HG03045 (cell line): ENCODE measurements around the gene HLA-DQA1.
"Not testable (repeated sequence)": the region's sequence is repeated elsewhere in the genome, so short reads cannot be mapped to it uniquely, and the experiment has no call there.

Experiments
- ATAC-seq: cut with Tn5 transposase; IDR thresholded peaks from one replicate; pipeline ENCODE4 v1.9.1; 2021; ENCODE audit warnings: mild to moderate bottlenecking, moderate library complexity; ENCODE audit not compliant: unreplicated experiment

Gene HLA-DQA1

DNA sequence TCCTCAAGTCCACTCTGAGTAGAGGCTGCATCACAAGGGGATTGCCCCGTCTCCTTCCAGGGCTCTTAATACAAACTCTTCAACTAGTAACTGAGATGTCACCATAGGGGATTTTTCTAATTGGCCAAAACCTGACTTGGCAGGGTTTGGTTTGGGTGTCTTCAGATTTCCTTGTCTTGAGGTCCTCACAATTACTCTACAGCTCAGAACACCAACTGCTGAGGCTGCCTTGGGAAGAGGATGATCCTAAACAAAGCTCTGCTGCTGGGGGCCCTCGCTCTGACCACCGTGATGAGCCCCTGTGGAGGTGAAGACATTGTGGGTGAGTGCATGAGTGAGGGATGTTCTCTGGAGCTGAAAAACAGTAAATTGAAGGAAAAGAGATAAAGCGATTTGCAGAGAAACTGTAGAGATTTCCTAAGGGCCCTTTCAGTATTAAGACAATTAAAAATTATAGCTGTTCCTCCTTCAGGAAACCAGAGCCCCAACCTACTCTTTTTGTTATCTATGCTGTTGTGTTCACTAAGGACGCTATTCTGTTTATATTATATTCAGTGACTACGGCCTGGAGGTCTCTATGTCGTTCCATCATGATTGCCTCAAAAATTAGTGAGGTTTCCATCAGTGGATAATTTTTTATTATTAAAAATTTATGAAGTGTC is at the start of gene HLA-DQA1:
TSS of gene HLA-DQA1 (plus strand) at position 188 of the 662 bp plus-strand sequence. CDS start at position 241, 53 bp downstream.
- ATAC-seq: peak; percentile 48

DNA sequence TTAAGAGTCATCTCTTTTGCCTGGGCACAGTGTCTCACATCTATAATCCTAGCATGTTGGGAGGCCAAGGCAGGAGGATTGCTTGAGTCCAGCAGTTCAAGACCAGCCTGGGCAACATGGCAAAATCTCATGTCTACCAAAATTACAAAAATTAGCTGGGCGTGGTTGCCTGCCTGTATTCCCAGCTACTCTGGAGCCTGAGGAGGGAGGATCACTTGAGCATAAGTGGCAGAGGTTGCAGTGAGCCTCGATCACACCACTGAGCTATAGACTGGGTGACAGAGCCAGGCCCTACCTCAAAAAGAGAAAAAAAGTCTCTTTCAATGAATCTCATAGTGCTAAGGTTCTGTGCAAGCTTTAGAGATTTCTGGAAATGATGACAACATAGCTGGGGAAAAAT is 49.0 kb upstream of the HLA-DQA1 start:
- no peak for ATAC-seq

DNA sequence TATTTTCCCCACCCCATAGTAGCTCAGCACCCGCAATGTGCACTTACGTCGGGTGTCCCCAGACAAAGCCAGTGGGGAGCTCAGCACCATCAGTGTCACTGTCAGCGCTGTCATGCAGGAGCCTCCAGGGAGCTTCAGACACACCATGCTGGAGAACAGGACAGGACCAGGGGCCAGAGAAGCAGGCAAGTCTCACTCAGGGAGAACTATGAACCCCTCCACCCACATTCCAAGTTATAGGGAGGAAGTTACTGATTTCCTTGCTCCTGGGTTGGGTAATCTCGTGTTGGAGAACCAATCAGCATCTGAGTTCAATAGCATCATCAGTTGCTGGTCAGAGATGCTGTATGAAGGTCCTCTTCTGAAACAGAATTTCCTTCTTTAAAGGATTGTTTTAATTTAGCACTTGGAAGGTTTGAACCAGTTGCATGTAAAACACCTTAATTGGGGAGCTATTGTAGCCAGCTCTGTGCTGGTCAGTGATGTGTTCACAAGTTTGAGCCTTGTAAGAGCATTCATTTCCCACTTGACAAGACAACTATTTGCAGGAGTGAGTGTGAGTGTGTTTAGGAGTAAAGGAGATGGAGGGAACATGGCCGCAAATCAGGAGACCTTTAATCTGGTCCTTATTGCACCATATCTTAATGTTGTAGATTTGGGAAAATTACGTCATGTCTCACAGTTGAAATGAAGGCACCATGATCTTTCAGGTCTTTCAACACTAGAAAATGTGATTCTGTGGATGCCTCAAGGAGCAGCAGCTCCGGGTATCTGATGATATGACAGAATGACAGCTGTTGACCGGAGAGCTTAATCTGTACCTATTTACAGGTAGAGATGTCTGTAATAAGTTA is 47.4 kb upstream of the HLA-DQA1 start, which contains the start of gene HLA-DRB1:
TSS of gene HLA-DRB1 (minus strand) at position 253 of the 854 bp plus-strand sequence. CDS start at position 147, 106 bp downstream.
- peak; percentile 97 for ATAC-seq

DNA sequence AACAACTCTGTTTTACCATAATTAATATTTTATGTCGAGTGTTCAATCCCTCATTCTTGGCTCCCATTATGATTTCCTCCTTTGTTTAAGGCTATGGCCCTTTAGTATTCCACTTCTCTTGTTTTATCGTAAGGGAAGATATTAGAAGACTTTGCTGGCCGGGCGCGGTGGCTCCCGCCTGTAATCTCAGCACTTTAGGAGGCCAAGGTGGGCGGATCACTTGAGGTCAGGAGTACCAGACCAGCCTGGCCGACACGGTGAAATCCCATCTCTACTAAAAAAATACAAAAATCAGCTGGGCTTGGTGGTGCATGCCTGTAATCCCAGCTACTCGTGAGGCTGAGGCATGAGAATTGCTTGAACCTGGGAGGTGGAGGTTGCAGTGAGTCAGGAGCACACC is 46.5 kb upstream of the HLA-DQA1 start:
- not testable (repeated sequence) for ATAC-seq

DNA sequence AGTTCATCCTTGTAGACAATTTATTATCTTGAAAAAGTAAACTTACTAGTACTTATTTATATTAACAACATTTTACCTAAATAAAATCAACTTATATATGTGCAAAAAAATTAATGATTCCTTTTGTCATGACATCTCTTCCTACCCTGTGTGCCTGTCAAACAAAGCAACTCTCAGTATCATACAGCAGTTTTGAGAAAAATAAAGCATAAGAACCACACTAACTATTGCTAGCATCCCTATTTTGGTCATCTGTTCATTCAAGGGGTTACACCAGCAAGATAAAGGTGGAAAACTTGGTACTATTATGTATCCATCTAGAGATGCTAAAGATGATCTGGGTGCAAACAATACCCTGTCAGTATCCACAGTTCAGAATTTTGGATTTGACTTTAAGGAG is 40.2 kb upstream of the HLA-DQA1 start:
- ATAC-seq: no peak

DNA sequence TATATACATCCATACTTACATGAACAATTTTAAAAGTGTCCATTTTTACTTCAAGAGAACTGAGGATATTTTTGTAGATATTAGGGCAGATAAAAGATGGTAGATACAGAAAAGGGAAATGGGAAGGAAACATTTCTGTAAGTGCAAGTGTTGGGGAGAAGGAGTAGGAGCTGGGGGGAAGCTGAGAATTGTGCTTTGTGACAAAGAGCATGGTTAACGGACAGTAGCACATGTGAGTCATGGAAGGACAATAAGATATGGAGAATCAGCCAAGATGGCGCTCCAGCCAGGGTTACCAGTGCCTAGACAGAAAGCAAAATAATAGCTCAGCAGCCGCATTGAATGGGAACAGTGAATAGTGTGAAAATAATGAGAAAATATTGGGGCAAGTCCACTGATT is 34.8 kb upstream of the HLA-DQA1 start:
- ATAC-seq: no peak

DNA sequence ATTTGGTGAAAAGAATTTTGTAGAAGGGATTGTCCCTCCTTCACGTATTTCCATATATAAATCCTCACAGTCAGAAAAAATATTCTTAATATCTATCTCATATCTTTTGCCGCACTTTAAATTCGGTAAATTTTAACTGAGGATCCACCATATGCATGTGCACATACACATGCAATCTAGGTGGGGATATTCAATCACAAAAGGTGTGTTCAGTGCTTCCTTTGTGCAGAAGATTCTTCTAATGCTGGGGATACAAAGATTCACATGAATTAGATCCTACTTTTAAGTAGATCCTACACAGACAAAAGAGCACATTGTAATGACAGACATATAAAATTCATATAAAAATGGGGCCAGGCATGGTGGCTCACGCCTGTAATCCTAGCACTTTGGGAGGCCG is 34.0 kb upstream of the HLA-DQA1 start:
- ATAC-seq: no peak

DNA sequence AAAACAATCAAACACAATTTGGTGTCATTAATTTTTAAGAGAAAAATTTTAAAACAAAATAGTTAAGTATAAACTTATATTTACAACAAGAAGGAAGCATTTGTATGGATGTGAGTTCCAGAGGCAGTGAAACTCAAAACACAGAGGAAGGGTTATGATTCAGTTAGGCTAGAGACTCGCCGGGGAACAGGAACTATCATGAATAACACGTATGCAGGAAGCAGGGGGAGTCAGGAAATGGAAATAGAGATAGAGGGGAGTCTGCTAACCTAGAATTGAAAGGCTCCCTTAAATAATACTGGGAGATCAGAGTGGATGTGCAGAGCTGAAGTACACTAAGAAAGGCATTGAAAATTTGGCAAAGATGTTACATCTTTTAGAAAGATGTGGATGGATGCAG is 33.3 kb upstream of the HLA-DQA1 start:
- ATAC-seq: no peak

DNA sequence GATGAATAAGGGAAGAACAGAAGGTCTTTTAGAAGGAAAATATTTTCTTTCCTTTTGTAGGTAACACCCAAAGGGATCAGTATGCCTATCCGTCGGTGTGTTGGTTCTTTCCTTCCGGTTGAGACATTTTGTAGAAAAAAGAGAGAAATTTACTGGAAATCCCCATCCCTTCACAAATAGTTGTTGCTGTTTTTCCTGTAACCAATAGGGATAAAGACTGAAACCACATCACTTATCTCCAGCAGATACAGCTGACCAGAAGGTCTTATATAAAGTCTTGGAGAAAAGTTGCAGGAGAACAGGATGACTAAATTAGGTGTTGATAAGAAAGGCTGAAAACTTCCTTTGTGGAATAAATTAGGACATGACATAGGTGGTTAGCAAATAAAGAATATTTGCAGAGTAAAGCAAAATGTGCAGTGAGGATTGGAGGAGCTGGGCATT is 32.8 kb upstream of the HLA-DQA1 start:
- no peak for ATAC-seq

DNA sequence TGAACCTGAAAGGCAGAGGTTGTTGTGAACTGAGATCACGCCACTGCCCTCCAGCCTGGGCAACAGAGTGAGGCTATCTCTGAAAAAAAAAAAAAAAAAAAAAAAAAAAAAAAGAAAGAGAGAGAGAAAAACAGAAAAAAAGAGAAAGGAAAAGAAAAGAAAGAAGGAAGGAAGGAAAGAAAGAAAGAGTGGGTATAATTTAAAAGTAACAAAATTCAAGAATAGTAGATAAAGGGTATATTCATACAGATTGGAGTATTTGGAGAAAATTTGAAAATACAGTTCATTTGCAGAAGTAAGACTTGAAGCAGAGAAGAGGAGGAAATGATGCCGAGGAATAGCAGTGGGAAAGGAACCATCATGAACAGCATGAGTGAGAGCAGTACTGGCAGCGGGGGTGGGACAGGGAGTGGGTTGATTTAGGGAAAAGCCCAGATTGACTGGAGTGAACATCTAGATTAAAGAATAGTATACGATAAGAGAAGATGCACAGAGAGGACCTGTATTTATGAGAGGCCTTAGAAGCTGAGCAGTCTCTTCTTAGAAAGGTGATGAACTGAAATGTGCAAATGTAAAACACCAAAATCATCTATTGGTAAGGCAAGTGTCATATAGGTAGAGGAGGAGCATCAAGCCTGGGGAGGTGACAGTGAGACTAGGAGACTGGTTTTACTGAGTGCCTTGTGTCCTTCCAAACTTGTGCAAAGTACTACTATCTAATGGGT is 29.8 kb upstream of the HLA-DQA1 start:
- no peak for ATAC-seq

DNA sequence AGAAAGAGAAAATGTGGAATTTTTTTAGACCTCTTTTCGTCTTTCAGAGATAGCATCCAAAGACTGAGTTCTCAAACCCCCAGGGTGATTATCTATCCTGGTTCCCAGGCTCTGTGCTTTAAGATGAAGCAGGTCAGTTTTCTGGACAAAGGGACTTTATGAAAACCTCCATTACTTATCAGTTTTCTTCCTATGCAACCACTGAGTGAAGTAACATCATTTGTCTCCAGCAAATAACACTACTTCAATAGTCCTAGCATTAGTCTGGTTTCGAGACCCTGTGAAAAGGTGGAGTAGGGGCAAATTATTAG is 29.3 kb upstream of the HLA-DQA1 start:
- ATAC-seq: no peak

DNA sequence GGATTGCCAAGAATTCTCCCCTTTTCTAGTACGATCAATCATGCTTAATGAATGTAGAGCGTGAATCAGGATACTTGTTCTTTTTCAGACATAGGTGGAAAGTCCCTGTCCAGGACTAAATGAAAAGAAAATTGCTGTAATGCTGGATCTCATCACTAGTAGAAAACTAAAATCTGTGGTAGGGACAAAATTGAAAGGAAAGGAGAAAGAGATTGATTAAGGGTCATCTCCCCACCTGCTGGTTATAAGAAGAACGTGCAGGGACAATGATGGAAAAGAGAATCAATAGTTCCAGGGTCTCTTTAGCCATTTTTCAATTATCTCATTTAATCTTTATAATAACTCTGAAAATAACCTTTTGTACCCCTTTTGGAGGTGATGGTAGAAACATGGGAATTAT is 28.8 kb upstream of the HLA-DQA1 start:
- no peak for ATAC-seq

DNA sequence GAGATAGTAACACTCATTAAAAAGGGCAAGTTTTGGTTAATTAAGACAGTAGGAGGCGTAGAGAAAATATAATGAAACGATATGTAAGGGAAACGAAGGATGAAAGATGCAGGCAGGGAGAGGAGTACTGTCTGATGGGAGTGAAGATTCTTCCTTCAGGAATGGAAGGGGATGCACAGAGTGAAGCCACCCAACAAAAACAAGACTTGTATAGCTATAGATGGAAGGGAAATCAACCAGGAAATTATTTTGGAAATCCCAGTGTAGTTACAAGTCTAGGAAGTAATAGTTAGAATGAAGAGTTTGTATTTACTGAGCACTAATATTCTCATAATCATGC is 27.8 kb upstream of the HLA-DQA1 start:
- ATAC-seq: no peak

DNA sequence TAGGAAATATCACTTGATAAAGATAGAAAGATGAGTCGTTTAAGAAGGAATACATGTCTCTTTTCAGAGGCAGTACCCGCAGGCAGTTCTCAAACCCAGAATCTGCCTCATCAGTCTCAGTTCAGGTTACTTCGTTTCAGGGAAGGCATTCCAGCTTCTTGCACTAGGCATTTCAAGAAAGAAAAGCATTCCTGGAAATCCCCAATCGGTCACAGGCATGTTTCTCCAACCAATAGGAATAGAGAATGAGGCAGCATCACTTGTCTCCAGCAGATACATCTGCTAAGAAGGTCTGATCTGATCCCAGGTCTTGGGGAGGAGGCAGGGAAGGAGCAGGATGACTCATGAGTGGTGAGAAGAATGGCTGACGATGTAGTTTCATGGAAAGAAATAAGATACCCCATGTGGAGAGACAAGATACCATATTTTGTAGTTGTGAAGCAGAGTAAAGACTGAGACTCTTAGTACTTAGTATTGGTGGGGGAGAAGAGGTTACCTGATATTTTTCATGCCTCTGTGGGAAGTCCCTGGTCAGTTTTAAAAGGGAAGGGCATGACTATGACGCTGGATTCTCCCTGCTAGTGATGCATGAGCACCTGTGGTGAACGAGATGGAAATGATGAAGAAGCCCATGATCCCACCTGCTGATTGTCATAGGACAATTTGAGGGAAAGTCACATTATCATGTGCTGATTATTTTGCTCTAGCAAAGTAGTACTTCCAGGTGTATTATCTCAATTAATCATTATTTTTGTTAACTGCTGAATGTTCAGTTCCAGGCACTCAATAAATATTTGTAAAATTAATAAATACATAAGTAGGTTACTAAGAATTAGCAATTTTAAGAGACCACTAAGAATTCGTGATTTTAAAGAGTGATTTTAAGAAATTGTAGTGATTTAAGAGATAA is 27.2 kb upstream of the HLA-DQA1 start:
- ATAC-seq: peak; percentile 88

DNA sequence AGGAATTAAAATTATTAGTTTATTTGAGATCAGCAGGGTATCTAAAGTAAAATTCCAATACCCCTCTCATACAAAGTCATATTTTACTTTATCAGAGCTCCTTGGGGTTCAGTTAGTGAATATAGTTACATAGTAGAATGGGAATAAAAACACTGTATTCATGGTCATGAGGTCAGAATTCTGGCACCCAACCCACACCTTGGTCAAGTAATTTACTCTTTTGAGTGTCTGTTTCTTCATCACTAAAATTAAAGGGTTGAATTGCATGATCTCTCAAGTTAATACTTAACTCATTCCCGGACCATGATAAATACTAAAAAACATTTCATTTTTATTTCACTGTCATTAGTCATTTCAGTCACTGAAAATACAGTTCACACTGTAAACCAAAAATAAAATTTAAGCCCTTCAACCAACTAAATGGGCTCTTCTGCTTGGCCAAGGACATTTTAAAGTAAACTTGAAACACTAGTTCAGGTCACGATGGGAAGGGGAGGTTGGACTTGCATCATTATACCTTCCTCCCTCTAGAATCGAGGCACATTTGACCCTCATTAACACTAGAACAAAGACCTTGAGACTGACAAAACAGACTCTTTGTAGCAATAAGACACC is 26.4 kb upstream of the HLA-DQA1 start:
- ATAC-seq: no peak

DNA sequence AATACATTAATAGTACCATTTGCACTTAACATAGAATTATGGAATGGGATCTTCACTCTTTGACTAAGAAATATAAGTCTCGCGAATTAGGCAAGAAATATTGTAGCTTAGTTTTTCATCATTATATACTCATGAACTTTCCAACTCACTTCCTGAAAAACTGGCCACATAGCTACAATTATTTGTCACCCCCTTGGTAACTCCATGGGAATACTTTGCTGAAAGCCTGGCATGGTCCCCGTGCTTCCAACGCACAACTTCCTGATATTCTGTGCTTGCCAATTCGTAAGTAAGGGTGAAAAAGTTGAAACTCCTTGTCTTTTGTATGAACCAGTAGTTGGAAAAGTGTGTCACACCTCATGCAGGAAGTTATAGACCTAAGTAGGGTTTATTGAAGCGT is 23.7 kb upstream of the HLA-DQA1 start:
- no peak for ATAC-seq

DNA sequence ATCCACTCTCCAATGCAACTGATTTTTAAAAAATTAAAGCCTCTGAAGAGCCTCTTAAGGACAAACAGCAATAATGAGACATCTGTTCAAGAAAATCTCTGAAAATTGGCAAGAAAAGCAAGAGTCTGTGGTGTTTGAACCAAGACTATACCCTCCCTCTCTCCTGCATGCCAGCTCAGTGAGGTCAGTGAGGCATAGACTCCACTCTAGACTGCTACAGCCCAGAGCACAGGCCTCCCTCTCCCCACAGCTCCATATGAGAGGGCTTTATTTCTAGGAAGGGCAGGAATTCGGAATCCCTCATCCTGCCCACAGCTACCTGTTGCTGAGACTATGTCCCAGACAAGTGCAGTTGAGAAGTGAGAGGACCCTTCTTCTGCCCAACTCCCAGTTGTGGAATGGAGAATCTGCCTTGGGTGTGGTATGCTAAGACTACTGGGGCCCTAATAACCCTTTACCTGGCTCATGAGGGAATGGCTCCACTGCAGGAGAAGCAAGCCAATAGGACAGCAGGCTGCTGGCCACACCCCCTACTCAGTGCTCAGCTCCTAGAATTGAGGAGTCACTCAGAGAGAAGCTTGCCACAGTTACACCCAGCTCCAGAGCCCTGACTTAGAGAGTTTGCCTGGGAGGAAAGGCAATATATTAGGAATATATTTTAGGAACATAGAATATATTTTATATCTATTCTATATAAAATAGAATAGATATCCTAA is 22.7 kb upstream of the HLA-DQA1 start:
- ATAC-seq: no peak

DNA sequence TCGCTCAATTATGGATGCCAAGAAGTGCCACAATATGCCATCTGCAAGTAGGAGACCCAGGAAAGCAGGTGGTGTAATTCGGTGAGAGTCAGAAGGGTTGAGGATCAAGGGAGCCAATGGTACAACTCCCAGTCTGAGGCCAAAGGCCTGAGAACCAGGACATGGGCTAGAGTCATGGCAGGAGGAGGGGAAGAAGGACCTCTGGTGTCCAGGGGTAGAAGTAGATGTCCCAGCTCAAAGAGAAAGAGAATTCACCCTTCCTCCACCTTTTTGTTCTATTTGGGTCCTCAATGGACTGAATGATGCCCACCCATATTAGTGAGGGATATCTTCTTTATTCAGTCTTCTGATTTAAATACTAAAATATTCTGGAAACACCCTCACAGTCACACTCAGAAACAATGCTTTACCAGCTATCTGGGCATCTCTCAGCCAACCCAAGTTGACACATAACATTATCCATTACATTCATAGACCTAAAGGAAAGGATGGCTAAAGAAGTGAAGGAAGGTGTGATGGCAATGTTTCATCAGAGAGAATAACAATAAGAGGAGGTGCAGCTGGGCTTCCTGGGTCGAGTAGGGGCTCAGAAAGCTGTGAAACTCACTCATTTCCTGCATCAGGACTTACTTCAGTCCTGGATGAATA is 21.2 kb upstream of the HLA-DQA1 start:
- no peak for ATAC-seq

DNA sequence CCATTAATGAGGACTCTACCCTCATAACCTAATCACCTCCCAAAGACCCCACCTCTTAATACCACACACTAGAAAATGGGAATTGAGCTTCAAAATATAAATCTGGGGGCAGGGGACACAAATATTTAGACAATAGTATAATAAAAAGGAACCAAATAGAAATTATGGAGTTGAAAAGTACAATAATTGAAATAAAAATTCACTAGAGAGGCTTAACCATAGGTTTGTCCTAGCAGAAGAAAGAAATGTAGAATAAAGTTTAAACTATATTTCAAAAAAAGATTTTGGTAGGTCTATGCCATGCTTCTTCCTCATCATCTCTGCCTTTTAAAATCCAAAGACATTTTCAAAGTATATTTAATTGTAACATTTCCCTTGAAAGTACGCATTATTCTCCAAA is 19.5 kb upstream of the HLA-DQA1 start:
- no peak for ATAC-seq
